Stimulated activated CD8-positive, alpha-beta memory T cell treated with anti-CD3 and anti-CD28 coated beads, Interleukin-4, amount 100 ng/mL, for 1 hour (primary cell): ENCODE results near the gene GPR89A.
A peak's percentile ranks its signal among the peaks of the same experiment; 100 is the strongest.
"Not testable (repeated sequence)": the region's sequence is repeated elsewhere in the genome, so short reads cannot be mapped to it uniquely, and the experiment has no call there.

ENCODE experiments used
- DNase-seq, 2 donors: peaks; one replicate each; pipeline ENCODE4 v3.0.0-alpha.2; 2020; ENCODE audit warnings: low read depth in 2 of 2, low spot score in 1 of 2

GPR89A gene

DNA sequence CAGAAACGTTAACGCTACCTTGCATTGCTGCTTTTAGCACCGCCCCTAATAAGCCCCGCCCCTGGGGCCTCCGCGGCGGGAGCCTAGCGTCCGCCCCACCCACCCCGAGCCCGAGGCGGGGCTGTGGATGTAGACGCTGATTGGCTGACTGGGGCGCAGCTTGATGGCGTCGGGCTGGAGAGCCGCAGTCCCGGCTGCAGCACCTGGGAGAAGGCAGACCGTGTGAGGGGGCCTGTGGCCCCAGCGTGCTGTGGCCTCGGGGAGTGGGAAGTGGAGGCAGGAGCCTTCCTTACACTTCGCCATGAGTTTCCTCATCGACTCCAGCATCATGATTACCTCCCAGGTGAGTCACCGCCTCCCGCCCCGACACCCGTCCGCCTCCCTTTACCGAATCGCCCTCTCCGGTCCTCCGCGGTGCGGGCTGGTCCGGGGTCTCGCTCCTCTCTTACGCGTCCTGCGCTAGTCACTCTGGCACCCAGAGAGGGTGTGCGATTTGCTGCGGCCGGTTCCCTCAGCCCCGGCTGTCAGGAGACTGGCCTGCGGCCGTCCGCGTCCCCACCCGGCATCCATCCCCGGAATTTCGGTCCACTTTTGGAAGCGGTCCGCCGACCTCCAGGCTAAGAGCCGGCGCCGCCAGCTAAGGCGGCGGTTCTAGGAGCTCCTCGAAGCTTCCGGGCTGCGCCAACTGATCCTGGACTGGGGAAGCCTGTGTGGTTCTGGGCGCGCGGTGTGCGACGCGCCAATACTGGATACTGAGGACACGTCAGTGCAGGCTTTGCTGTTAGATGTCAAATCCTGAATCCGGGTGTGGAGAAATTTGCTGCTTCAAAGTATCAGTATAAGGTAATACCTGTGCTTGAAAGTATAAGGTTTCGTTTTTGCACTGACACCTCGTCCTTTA, at the start of gene GPR89A:
Gene GPR89A, plus strand, starts transcription at position 156 of the 901 bp plus-strand sequence. Its CDS starts 146 bp downstream, at position 302.
- DNase-seq, result peak; percentile 87 to 93

DNA sequence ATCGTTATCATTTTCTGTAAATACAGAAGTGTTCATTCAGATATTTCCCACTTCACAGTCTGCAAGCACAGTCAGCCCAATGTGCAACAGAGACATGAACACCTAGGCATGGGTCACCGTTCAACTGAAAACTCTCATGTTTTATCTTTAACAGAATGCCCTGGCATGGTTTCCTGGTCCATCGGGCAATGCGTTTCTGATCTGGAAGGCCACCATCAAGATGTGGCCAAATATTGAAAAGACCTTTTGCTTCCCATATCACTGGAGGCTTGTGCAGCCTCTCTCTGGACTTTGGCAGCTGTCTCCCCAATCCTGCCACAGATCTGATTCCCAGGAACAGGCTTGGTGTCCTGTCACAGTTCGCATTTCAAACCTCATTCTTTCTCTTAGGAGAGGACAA, 21.0 kb upstream of the GPR89A start:
- not testable (repeated sequence) for DNase-seq

DNA sequence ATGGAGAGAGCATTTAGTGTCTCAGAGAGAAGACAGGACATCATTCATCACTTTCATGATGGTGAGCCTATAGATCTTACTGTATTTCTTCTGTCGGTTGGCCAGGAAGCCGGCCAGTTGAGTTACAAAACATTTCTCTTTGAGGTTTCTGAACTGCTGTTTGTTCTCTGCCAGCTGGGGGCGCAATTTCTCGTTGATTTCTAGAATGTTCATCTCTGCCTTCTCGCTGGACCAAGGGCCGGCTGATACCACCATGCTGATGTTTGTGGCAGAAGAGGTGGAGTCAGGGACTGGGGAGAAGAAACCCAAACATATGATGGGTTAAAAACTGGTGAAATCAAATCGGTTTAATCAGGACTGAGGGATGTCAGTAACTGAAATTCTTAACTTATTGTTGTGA, 17.0 kb upstream of the GPR89A start:
- DNase-seq, result peak; percentile 4 to 31

DNA sequence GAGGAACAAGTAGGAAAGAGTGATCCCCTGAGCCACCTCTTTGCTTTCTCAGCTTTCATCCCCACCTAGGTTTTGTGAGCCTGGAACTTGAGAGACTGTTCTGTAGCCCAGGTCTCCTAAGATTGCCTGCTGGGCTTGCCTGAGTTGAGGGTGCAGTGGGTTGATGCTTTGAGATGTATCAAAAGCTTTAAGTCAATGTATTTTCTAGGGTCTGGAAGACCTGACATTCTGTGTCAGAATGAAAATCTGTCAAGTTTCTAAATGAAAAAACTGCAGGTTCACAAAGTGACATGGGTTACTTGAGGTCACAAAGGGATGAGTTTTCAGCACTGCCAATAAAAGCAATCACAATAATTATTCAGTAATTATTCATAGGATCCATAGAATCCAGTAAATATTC, 15.4 kb upstream of the GPR89A start:
- not testable (repeated sequence) for DNase-seq

DNA sequence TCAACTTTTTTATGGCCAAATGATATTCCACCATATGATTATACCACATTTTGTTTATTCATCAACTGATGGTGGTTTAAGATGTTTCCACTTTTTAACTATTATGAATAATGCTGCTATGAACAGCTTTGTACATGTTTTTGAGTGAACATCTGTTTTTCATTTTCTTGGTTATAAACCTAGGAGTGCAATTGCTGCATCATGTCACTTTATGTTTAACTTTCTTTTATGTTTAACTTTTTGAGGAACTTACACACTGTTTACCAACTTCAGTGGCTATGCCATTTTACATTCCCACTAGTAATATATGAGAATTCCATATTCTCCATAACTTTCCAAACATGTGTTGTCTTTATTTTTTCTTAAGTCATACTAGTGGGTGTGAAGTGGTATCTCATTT, 12.4 kb upstream of the GPR89A start:
- DNase-seq, result not testable (repeated sequence)

DNA sequence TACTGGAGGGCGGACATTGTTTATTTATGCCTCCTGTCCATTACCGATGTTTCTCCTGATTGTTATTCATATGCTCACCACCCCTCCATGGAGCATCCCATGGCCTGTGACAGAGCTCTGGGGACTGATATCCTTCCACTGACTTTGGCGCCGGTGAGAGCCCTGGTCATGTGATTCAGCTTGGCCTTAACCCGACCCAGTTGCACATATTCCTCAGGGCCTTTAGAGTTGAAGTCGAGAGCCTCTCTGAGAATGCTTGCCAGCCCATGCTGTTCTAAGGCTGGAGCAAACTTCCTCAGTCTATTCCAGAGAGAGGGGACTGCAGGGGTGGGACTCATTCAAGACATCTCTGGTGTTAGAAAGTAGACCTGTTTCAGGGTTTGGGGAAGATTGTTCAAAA, 11.6 kb upstream of the GPR89A start:
- not testable (repeated sequence) for DNase-seq

DNA sequence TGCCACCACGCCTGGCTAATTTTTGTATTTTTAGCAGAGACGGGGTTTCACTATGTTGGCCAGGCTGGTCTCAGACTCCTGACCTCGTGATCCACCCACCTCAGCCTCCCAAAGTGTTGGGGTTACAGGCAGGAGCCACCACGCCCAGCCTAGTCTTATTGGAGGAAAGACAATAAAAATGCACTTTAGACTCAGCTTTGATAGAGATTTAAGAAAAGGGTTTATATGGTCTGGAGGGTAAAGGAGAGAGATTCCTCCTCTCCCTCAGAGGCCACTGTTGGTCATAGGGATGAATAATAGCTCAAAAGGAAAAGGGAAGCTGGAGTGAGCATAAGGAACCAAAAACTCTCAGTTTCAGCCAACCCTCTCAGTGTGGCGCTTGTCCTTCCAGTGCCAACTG, 8.4 kb upstream of the GPR89A start:
- not testable (repeated sequence) for DNase-seq

DNA sequence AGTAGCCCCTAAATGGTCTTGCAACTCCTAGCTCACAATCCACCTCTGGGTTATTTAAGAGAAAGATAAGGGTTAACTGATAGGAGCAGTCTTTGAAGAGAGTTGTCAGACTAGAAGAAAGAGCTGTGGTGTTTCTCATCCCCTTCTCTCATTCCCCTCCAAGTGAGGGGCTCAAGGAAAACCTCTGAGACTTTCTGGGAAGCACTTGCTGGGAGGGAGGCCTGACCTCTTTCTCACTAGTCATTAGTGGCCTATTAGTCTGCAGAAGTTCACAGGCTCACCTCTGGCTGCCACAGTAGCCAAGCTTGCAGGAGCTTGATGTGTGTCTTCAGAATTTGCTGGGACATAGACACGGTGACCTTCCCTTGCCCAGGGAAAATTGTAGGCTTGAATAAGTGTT, 6.2 kb upstream of the GPR89A start:
- DNase-seq, result no peak

DNA sequence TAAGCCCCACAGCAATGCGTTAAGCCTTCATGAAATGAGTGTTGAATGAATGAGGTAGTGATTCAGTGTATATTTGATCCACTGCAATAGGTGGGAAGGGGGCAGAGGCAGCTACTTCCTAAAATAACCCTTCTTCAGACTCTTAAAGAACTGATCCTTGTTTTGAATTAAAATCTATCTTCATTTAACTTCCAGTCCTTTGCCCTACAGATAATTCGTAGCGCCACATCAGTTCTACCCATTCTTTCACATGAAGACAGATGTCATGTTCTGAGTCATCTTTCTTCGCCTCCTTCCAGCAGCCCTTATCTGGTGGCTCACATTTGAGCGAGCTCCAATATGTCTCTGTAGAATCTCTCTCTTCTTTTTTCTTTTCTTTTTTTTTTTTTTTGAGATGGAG, 948 bp upstream of the GPR89A start:
- not testable (repeated sequence) for DNase-seq

DNA sequence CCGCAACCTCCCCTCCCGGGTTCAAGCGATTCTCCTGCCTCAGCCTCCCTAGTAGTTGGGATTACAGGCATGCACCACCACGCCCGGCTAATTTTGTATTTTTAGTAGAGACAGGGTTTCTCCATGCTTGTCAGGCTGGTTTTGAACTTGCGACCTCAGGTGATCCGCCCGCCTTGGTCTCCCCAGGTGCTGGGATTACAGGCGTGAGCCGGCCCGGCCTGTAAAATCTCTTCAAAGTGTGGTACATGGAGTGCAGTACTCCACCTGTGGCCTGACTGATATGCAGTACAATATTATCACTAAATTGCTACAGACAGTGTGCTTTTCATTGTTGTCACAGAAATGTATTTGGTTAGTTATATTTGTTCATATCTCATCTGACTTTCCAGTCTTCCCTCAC, 499 bp upstream of the GPR89A start:
- DNase-seq, result not testable (repeated sequence)

DNA sequence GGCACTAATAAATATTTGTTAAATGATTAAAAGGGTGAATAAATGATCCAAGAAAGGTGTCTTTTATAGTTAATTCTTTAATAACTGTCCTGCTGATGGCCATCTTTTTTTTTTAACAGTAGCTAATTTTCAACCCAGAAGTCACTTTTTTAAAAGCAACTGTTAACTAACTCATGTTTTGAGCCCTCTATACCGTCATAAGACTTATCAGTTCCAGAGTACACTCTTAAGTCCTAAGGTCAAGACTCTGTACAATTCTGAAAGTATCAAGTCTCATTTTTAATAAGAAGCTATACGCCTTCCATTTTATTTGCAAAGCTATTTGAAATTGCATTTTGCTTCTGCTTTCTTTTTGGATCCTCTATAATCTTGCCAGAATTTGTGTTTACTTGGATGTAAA, 3.0 kb downstream of the GPR89A start:
- DNase-seq, result not testable (repeated sequence)

DNA sequence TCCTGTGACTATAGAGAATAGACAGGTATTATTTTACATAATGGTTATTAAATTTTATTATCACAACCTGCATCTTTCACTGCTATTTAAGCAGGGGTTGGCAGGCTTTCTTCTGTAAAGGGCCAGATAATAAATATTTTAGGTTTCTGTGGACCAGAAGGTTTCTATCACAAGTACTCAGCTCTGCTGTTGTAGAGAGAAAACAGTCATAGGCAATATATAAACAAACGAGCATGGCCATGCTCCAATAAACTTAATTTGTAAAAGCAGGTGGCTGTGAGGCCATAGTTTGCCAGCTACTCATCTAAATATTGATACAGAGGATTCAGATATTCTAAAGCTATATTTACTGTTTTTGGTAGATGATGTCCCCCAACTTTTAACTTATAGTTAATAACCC, 12.3 kb downstream of the GPR89A start:
- not testable (repeated sequence) for DNase-seq

DNA sequence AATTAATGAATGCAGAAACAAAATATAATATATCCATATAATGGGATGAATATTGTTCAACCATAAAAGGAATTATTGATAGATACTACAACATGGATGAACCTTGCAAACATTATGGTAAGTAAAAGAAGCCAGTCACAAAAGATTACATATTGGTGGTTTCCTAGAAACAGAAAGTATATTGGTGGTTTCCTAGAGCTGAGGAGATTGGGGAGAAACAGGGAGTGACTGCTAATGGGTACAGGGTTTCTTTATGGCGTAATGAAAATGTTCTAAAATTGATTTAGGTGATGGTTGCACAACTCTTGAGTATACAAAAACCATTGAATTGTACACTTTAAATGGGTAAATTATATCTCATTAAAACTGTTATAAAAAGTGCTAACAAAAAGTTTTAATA, 14.4 kb downstream of the GPR89A start:
- not testable (repeated sequence) for DNase-seq

DNA sequence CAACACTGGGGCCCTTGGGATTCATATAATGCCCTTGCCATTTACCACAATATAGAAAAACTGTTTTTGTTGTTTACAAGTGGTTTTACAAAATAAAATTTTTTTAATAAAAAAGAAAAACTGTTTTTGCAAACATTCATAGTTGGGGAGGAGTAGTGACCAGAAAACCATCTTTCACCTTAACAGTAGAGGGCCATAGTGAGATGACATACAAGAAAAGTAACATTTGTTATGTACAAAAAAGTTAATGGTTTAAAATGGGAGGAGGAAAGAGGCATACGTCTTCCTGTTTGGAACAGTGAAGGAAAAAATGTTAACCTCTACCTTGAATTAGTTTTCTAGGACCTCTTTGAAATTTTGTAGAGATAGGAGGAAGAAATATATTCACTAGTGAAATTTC, 28.4 kb downstream of the GPR89A start:
- DNase-seq, result not testable (repeated sequence)

DNA sequence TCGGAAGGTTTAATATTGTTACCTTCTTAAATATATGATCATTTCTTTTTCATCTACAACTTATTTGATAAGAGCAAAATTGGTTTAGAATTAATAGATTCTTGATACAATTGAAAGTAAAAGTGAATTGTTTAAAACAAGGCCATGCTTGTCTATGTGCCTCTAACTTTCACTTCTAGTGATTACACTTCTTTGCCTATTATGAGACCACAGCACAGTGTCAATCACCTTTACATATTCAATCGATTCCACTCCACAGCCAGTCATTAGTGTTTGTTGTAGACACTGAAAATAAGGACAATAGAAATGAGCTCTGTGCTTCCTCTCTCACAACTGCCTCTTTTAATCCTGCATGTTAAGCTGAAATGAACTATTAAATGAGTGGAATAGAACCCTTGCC, 34.1 kb downstream of the GPR89A start:
- not testable (repeated sequence) for DNase-seq

DNA sequence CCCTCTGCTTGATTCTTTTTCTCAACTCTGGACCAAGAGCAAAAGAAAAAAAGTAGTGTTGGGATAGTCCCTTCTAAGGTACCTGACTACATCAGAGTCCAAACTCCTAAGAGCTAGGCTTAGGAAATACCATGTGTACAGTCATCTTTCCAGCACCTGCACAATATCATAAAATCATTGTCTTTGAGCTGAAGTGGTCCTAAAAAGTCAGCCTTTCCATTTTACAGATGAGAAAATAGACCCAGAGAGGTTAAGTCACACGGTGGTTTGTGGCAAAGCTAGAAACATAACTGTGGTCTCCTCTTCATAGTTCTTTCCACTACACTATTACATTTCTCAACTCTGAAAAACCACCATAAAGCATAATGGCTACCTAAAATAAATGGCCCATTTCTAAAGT, 36.2 kb downstream of the GPR89A start:
- not testable (repeated sequence) for DNase-seq

DNA sequence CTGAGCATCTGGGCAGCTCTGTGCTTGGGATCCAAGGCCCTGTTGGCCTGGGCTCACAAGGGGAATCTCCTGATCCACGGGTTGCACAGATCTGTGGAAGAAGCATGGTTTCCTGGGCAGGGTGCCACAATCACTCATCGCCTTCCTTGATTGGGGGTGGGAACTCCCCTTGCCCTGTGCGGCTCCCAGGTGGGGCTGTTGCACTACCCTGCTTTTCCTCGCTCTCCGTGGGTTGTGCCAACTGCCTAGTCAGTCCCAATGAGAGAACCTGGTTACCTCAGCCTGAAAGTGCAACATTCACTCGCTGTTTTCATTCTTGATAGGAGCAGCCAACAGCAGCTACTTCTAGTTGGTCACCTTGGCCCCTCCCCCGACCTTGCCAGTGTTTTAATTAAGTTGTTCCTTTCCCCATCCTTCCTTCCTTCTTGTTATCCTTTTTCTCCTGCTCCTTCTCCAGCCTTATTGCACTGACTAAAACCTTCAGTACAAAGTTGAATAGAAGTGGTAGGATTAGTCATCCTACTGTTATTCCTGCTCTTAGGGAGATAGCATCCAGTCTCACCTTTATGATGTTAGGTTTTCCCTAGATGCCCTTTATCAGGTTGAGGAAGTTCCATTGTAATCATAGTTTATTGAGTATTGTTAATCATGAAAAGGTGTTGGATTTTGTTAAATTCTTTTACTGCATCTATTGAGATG, 48.6 kb downstream of the GPR89A start:
- not testable (repeated sequence) for DNase-seq

DNA sequence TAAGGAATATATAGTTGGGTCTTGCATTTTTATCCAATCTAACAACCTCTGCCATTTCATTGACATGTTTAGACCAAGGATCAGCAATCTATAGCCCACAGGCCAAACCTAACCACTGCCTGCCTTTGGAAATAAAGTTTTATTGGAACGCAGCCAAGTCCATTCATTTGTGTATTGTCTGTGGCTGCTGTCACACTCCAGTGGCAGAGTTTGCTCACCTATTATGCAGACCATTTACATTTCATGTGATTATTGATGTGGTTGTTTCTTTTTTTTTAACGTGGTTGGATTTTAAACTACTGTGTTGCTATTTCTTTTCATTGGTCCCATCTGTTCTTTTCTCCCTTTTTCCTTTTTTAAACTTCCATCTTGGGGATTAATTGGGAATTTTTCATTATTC, 54.7 kb downstream of the GPR89A start:
- not testable (repeated sequence) for DNase-seq

DNA sequence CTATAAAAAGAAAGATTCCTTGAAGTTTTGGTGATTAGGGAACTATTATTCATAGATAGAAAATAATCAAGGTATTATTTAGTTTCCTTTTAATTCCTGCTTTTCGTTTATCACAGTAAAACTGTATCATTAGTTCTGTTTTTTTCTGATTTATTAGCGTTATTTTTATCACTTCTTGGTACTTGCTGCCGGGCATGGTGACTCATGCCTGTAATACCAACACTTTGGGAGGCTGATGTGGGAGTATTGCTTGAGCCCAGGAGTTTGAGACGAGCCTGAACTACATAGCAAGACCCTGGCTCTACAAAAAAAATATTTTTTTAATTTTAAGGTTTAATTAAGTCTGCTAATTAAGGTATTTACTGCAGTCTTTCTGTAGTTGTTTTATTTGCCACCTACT, 57.2 kb downstream of the GPR89A start:
- not testable (repeated sequence) for DNase-seq

DNA sequence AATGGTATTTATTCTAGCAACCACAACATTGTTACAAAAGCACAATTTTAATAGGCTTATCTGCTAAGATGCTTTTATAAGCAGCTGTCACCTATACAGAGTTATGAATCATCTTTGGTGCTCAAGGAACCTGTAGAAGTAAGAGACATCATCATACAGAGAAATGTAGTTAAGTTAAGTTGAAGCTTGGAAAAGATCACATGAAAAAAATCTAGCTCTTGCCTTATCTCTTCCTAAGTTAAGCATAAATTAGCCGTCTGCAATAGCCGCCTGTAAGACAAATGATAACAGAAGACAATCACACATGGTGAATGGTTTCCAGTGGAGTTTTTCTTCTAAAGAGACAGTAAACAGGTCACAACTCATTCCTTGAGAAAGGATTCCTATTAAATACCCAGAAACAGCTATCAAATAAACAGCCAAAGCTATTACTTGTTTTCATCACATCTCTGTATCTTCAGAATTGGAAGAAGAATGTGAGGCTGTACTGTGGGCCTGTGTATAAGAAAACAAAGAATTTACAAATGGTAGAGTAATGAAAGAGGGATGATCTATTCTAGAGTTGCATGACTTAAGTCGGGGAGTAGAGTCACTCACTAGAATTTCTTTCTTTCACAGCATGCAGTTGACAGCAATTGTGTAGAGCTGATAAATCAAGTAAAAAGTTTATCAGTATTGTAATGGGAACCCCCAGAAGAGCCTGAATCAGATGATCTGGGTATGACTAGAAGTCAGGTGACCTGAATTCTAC, 63.4 kb downstream of the GPR89A start:
- not testable (repeated sequence) for DNase-seq

DNA sequence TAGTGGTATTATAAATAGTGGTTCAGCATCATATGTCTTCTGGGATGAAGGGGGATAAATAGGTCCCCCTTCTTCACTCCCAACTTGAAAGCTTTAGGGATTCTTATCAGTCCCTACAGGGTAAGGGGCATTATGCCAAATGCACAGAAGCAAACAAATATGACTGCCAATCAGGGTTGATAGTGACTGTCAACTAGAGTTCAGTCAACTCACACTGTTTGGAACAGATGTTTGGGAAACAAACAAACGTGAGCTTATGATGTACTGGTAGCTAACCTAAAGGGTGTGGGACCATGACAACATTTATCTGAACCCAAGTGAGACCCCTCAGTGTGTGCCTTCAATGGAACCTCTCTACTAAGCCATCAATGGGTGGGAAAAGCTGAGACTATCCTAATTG, 65.4 kb downstream of the GPR89A start:
- DNase-seq, result not testable (repeated sequence)
